ENCODE measurements around the gene ELF4. TPM values are rescaled to one million over a fixed set of nuclear protein-coding genes. Genes with fewer than 3 reads are reported as not detected.

The ELF4 gene
- total and polyA plus RNA-seq, 2 of the 13 experiments (the other 11 are each of a cell fraction or from before 2014, with no cell fraction given), result 1.3 to 2.6 TPM

- TF ChIP-seq ZNF333 (CRISPR knock-in tag; IDR thresholded peaks at IDR 0.05; ENCODE audit: borderline replicate concordance) (no peak), TGIF2 (CRISPR knock-in tag; IDR thresholded peaks at IDR 0.05) (peak; percentile 38; the same call in 1 of the 2 replicates), SNAI1 (CRISPR knock-in tag; IDR thresholded peaks at IDR 0.05; ENCODE audit: borderline replicate concordance) (no peak), AGO2 (optimal IDR thresholded peaks at IDR 0.05; ENCODE audit: low read depth, low read length) (peak; percentile 61), ZNF782 (CRISPR knock-in tag; IDR thresholded peaks at IDR 0.05; ENCODE audit: borderline replicate concordance) (no peak), ZNF687 (CRISPR knock-in tag; IDR thresholded peaks at IDR 0.05) (peak; percentile 85), PAWR (CRISPR knock-in tag; IDR thresholded peaks at IDR 0.05; ENCODE audit: borderline replicate concordance) (no peak), BRCA1 (CRISPR knock-in tag; IDR thresholded peaks at IDR 0.05) (no peak), SP140L (CRISPR knock-in tag; IDR thresholded peaks at IDR 0.05; ENCODE audit: borderline replicate concordance) (no peak), RAD51 (IDR thresholded peaks at IDR 0.05; ENCODE audit: borderline replicate concordance) (no peak), HCFC1 (IDR thresholded peaks at IDR 0.05; ENCODE audit: low read depth, low read length) (no peak), KMT2B (CRISPR knock-in tag; IDR thresholded peaks at IDR 0.05) (no peak), GPBP1L1 (CRISPR knock-in tag; IDR thresholded peaks at IDR 0.05) (no peak), MTA3 (CRISPR knock-in tag; IDR thresholded peaks at IDR 0.05) (no peak), ARNT (IDR thresholded peaks at IDR 0.05) (no peak), ZMAT5 (CRISPR knock-in tag; IDR thresholded peaks at IDR 0.05; ENCODE audit: borderline replicate concordance, low read depth) (no peak), ATF7 (IDR thresholded peaks at IDR 0.05) (no peak), ATF7 (CRISPR knock-in tag; IDR thresholded peaks at IDR 0.05) (no peak), CREB1 (IDR thresholded peaks at IDR 0.05) (no peak), CREB1 (CRISPR knock-in tag; IDR thresholded peaks at IDR 0.05) (no peak), FOXO1 (CRISPR knock-in tag; IDR thresholded peaks at IDR 0.05) (no peak), MYC (CRISPR knock-in tag; IDR thresholded peaks at IDR 0.05; ENCODE audit: borderline replicate concordance) (peak; percentile 55)
- TF ChIP-seq, protein P1, sequence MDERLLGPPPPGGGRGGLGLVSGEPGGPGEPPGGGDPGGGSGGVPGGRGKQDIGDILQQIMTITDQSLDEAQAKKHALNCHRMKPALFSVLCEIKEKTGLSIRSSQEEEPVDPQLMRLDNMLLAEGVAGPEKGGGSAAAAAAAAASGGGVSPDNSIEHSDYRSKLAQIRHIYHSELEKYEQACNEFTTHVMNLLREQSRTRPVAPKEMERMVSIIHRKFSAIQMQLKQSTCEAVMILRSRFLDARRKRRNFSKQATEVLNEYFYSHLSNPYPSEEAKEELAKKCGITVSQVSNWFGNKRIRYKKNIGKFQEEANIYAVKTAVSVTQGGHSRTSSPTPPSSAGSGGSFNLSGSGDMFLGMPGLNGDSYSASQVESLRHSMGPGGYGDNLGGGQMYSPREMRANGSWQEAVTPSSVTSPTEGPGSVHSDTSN (CRISPR knock-in tag; IDR thresholded peaks at IDR 0.05), result no peak
- TF ChIP-seq, protein P2, sequence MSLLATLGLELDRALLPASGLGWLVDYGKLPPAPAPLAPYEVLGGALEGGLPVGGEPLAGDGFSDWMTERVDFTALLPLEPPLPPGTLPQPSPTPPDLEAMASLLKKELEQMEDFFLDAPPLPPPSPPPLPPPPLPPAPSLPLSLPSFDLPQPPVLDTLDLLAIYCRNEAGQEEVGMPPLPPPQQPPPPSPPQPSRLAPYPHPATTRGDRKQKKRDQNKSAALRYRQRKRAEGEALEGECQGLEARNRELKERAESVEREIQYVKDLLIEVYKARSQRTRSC (CRISPR knock-in tag; IDR thresholded peaks at IDR 0.05; ENCODE audit: low read depth), result no peak
Observed at GRCh38 chrX:130060122-130061069, 49.9 kb downstream of the ELF4 start (continued).

Data from HepG2 (cell line).